ENCODE results near the gene ARHGEF33.

ARHGEF33 gene

DNA sequence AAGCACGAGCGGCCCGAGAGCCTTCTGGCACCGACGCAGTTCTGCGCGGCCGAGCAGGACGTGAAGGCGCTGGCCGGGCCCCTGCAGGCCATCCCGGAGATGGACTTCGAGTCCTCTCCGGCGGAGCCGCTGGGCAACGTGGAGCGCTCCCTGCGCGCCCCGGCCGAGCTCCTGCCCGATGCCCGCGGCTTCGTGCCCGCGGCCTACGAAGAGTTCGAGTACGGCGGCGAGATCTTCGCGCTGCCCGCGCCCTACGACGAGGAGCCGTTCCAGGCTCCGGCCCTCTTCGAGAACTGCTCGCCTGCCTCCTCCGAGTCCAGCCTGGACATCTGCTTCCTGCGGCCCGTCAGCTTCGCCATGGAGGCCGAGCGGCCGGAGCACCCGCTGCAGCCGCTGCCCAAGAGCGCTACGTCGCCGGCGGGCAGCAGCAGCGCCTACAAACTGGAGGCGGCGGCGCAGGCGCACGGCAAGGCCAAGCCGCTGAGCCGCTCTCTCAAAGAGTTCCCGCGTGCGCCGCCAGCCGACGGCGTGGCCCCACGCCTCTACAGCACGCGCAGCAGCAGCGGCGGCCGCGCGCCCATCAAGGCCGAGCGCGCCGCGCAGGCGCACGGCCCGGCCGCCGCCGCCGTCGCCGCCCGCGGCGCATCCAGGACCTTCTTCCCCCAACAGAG is 70.4 kb downstream of the ARHGEF33 start:
- DNase-seq (ENCODE audit: low read depth), result peak; percentile 31

- no peak for DNase-seq (ENCODE audit: low read depth)
These were observed 71.1 kb downstream of the ARHGEF33 start for GRCh38 chr2:38960609-38961320.

- DNase-seq (ENCODE audit: low read depth), result no peak
These were observed 76.3 kb downstream of the ARHGEF33 start for GRCh38 chr2:38966006-38966405.

DNA sequence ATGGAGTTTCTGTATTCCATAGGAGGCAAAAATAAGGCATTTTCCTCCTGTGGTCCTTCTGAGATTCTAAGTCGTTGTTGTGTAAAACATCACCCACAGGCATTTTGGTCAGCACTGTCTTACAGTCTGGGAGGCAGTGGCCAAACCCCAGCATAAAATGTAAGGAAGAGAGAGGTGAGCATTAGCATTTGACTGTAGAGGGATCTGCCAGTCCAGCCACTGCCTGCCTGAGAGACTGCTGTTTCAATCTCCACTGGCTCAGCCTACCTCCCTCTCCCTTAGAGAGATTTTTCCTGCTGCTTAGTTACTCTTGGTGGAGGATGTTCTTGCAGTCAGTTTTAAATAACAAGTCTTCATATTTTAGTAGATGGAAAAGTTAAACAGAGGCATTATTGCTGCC is 77.0 kb downstream of the ARHGEF33 start:
- DNase-seq (ENCODE audit: low read depth), result no peak

GRCh38 chr2:38968021-38968420 is 78.3 kb downstream of the ARHGEF33 start:
- DNase-seq (ENCODE audit: low read depth), result no peak

DNA sequence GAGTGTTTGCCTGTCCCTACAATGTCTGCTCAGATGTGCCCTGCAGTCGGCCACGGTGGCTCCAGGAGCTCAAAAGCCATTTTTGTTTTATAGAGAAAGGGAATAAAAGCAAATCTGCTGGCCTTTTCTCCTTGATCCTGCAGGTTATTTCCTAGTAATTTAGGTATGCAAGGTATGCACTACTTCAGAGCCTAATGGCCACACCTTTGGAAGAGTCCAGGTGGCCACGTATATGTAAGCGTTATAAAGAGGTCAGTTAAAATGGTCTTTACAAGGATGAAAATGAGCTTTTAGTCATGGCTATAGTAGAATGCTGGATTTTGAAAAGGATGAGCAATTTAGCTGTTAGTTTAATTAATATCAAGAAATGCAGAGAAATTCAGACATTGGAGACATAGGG is 81.7 kb downstream of the ARHGEF33 start:
- no peak for DNase-seq (ENCODE audit: low read depth)

- DNase-seq (ENCODE audit: low read depth), result no peak
These were observed 83.6 kb downstream of the ARHGEF33 start for GRCh38 chr2:38973266-38973665.

GRCh38 chr2:38975042-38975441 is 85.4 kb downstream of the ARHGEF33 start:
- no peak for DNase-seq (ENCODE audit: low read depth)

DNA sequence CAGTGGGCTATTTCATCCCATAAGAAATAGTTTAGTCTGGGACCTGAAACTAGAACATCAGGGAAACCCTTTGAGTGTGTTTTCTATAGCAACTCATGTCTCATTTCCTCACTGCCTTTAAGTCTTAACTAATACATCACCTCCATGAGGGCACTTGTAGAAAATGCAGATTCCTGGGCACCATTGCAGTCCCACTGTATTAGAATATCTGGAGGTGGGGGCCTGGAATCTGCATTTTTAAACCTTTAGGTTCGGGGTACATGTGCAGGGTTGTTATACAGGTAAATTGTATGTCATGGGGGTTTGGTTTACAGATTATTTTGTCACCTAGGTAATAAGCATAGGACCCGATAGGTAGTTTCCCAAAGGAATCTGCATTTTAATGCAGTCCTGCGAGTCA is 87.4 kb downstream of the ARHGEF33 start:
- DNase-seq (ENCODE audit: low read depth), result no peak

DNA sequence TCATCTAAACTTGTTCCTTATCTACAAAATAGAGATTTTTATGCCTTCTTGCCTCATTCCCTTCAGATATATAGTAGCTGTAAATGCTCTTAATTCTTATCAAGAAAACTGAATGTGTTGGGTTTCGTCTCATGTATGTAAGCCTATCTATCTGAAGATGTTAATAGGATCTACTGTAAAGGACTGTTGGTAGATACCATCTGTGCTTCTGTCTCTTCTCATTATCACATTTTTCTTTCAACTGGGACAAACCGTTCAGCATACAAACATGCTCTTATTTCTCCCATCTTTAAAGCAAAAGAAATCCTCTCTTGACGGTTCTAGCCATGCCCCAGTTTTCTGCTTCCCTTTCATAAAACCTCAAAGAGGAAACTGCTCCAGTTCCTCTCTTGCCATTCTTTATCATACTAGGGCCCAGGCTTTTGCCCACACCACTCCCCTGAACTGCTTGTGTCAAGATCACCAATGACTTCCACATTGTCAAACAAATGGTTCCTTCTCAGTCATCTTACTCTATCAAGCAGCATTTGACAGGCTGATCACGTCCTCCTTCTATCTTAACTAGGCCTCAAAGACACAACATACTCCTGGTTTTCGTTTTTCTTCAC is 88.7 kb downstream of the ARHGEF33 start:
- DNase-seq (ENCODE audit: low read depth), result no peak

DNA sequence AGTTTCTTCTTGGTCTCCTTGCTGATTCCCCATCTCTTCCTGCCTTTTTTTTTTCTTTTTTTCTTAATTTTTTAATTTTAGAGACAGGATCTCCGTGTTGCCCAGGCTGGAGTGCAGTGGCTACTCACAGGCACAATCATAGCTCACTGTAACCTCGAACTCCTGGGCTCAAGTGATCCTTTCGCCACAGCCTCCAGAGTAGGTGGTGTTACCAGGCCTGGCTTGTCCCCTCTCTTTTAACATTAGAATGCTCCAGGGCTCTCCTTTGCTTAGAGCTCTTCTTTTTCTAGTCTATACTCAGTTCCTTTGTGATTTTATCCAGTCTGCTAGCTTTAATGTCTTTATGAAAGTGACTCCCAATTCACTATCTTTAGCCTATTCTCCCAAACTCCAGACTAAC is 89.2 kb downstream of the ARHGEF33 start:
- no peak for DNase-seq (ENCODE audit: low read depth)

GRCh38 chr2:38981003-38981669 is 91.5 kb downstream of the ARHGEF33 start:
- DNase-seq (ENCODE audit: low read depth), result no peak

DNA sequence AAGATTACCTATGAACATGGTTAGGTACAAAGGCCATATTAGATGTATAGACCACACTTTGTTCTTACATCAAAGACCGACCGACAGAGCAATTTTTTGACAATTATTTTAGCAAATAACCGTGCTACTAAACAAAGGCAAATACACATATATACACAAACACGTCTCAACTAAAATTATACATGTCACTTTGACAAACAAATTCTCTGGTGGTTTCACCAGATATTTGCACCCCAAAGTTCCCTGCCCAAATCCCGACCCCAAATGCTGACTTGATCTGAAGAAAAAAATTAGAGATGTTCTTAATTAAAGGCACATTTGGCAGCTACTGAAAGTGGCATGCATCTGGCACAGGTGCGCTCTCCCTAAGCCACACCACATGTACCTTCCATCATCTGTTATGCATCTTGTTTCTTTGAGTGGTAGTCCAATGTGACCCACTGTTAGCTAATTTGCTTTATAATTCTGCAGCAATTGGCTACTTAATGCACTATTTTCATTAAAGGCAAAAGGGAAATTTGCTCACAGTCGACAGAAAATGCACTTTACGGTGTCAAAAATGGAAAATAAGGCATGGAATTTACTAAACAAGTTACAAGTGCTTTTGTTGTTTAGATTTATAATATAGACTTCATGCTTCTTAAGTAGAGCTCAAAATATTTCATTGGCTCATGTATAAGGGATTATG is 92.1 kb downstream of the ARHGEF33 start:
- no peak for DNase-seq (ENCODE audit: low read depth)

GRCh38 chr2:38982498-38982897 is 92.8 kb downstream of the ARHGEF33 start:
- DNase-seq (ENCODE audit: low read depth), result no peak

DNA sequence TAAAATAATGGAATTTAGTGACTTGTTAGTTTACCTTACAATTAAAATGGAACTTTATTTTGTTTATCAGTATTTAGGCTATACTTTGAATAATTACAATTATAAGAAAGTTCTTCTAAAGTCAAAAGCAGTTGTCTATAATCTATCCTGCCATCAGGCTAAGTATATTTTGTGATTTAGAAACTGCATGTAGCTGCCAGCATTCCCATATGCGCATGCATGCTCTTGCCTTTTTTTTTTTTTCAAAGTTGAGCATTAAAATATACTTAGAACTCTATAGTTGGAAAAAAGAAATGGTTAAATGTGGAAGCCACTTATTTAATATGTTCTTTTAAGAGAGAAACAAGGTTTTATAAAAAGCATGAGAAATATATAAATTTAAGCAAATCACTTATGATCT is 99.0 kb downstream of the ARHGEF33 start:
- no peak for DNase-seq (ENCODE audit: low read depth)

DNA sequence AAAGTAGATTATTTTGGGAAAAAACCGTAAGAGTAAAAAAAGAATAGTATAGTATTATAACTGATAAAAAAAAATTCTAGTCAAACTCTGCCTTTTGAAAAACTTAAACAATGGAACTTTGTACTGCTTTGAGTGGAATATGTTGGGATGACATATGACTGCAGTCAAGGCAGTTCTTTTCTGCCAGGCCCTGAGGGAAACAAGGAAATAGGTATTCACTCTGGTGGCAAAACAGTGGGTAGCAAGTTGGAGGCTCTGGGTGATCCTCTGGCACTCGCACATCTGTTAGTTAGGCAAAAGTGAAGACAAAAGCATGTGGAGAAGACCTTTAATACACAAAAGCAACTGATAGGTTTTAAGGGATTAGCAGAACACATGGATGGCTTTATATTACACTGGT is 102.2 kb downstream of the ARHGEF33 start:
- DNase-seq (ENCODE audit: low read depth), result no peak

DNA sequence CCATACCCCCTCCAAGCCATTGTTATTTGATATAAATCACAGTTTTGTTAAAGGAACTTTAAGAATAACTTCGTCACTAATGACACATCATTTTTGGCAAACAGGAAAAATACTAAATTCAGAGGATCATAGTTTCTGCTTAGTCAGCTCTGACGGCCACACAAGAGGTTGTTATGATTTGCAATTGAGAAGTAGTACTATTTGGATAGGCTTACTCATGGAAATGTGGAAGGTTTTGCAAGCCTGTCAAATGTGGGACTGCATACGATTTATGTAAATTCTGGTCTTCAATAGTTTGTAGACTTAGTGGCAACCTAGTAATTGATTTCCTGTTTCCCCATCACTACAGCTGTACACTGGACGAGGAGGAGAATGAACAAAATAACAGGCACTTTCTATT is 108.1 kb downstream of the ARHGEF33 start:
- DNase-seq (ENCODE audit: low read depth), result no peak

DNA sequence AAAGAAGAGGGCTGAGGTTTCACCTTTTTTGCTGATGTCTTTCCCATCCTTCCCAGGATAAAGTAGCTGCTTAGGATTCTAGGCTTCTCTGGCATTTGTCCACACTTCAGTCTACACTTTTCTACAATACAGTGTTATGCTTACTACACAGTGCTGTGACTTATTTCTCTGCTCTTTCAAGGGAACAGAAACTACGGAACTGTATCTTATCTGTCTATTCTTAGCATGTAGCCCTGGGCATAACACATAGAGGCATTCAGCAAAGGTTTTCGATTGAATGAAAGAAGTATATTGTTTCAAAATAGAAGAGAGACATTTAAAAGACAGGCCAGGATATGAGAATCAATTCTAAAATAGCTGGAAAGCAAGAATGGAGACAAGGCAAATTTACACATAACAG is 110.9 kb downstream of the ARHGEF33 start:
- DNase-seq (ENCODE audit: low read depth), result no peak

GRCh38 chr2:39007875-39008504 is 118.3 kb downstream of the ARHGEF33 start:
- no peak for DNase-seq (ENCODE audit: low read depth)

- DNase-seq (ENCODE audit: low read depth), result no peak
These were observed 119.0 kb downstream of the ARHGEF33 start for GRCh38 chr2:39008665-39009064.

DNA sequence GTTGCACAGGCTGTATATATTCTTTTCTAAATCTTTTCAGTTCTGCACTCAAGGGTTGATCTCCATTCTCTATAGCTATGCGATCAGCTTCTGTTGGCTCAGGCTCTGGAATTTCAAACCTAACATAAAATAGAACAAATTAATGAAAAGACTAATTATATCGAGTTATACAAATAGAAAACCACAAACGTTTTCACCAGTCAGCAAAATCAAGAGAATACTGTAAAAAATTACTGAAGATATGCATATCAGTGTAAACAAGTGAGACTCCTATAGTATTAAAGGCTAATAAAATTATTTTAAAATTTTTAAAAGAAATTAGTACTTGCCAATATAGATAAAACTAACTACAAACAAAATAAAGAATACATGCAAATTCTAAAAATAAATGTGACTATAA is 124.2 kb downstream of the ARHGEF33 start:
- DNase-seq (ENCODE audit: low read depth), result no peak

GRCh38 chr2:39015424-39015823 is 125.7 kb downstream of the ARHGEF33 start:
- no peak for DNase-seq (ENCODE audit: low read depth)

Measured in stimulated activated CD8-positive, alpha-beta memory T cell treated with anti-CD3 and anti-CD28 coated beads, Interleukin-15, amount 100 ng/mL, for 24 hours (primary cell).